K562 (cell line): Measurements from ENCODE around the gene PI4KA. TPM values are rescaled to one million over a fixed set of nuclear protein-coding genes. Genes with fewer than 3 reads are reported as not detected.

Source experiments
- ARID2 ChIP-seq: fragments of 450-650 bp; IDR thresholded peaks from 2 replicates; pipeline ENCODE4 v1.6.1; 2017; ENCODE audit warnings: antibody characterized with exemption, mild to moderate bottlenecking
- BACH1 ChIP-seq: fragments of 200-800 bp; sonication (Bioruptor generic); IDR thresholded peaks from 2 replicates; pipeline ENCODE4 v1.6.1; 2016; ENCODE audit warnings: missing genetic modification characterization, missing compliant biosample characterization
- COPS2 ChIP-seq: fragments of 450-650 bp; conservative IDR thresholded peaks from 2 replicates; pipeline ENCODE4 v1.6.1; 2016; ENCODE audit warnings: mild to moderate bottlenecking, moderate library complexity
- HMBOX1 ChIP-seq: sonication (generic); IDR thresholded peaks from 2 replicates; pipeline ENCODE4 v1.6.1; 2016
- ILF3 ChIP-seq: fragments of 450-650 bp; IDR thresholded peaks from 2 replicates; pipeline ENCODE4 v1.6.1; 2018; ENCODE audit warnings: antibody characterized with exemption, mild to moderate bottlenecking, moderate library complexity, borderline replicate concordance
- LEF1 ChIP-seq: fragments of 450-650 bp; IDR thresholded peaks from 2 replicates; pipeline ENCODE4 v1.6.1; 2016; ENCODE audit warnings: mild to moderate bottlenecking
- NBN ChIP-seq: fragments of 450-650 bp; IDR thresholded peaks from 2 replicates; pipeline ENCODE4 v1.6.1; 2016; ENCODE audit warnings: low read depth, mild to moderate bottlenecking
- PBX2 ChIP-seq, 2 experiments: IDR thresholded peaks in 1 of 2; conservative IDR thresholded peaks in 1 of 2; 2 replicates each; pipeline ENCODE4 v1.6.1; 2016; ENCODE audit warnings: low read depth in 2 of 2, mild to moderate bottlenecking in 1 of 2, missing compliant biosample characterization in 1 of 2, missing genetic modification characterization in 1 of 2, moderate library complexity in 1 of 2
- PML ChIP-seq: IDR thresholded peaks from 2 replicates; pipeline ENCODE4 v1.6.1; 2012; ENCODE audit warnings: low read length, inconsistent platforms
- TEAD4 ChIP-seq, 2 experiments: sonication (generic) in 1 of 2; formaldehyde crosslinking in 1 of 2; IDR thresholded peaks; 2 replicates each; pipeline versions ENCODE4 v1.6.1 to v1.8.0; 2012 to 2022; ENCODE audit warnings: borderline replicate concordance in 1 of 2, inconsistent platforms in 1 of 2, low read length in 1 of 2, mild to moderate bottlenecking in 1 of 2, missing genetic modification reagents in 1 of 2
- ZNF12 ChIP-seq: sonication (generic); formaldehyde crosslinking; IDR thresholded peaks from 2 replicates; pipeline ENCODE4 v1.4.0; 2020; ENCODE audit warnings: mild to moderate bottlenecking, missing genetic modification reagents
- polyA plus RNA-seq, 8 experiments: library from polyadenylated mRNA; depleted of rRNA in 4 of 8; stranded (reverse) in 5 of 8; unstranded in 3 of 8; fragments of >200 nt; fragmentation: Nextera tagmentation in 2 of 8; fragmentation: Illumina TruSeq in 1 of 8; extraction: Ambion mirVana in 2 of 8; extraction: Trizol in 1 of 8; gene quantifications; 2 replicates each; pipeline versions ENCODE4 v1.2.1 to v1.2.3, GENCODE V29; 2011 to 2014; ENCODE audit warnings: inconsistent platforms in 1 of 8, missing spikeins in 1 of 8
- total RNA-seq, 7 experiments: library from RNA; depleted of rRNA in 6 of 7; stranded (reverse); fragments of >200 nt in 6 of 7; fragmentation: Illumina TruSeq in 2 of 7; extraction: Trizol in 2 of 7; gene quantifications; 2 replicates each; pipeline versions ENCODE4 v1.2.1 to v1.2.3, GENCODE V29; 2011 to 2021; ENCODE audit warnings: low replicate concordance in 1 of 7
- TF ChIP-seq, protein P1 (sequence below): sonication (generic); formaldehyde crosslinking; IDR thresholded peaks from 2 replicates; pipeline ENCODE4 v1.8.0; 2022; ENCODE audit warnings: missing genetic modification reagents, mild to moderate bottlenecking, borderline replicate concordance
- TF ChIP-seq, protein P2 (sequence below): sonication (generic); formaldehyde crosslinking; IDR thresholded peaks from 2 replicates; pipeline ENCODE4 v1.8.0; 2022; ENCODE audit warnings: mild to moderate bottlenecking, missing genetic modification reagents, borderline replicate concordance
- TF ChIP-seq, protein P3 (sequence below), 2 experiments: IDR thresholded peaks; 2 replicates each; pipeline ENCODE4 v1.6.1; 2012; ENCODE audit warnings: improper control_type of control experiment in 2 of 2, low read depth in 2 of 2, low read length in 2 of 2, borderline replicate concordance in 1 of 2

PI4KA gene
- total and polyA plus RNA-seq, 9 of the 15 experiments (the other 6 are each of a cell fraction or from before 2014, with no cell fraction given) = 7.3 to 187 (median 84.7) TPM

GRCh38 chr22:20840646-20841371, 17.8 kb downstream of the PI4KA start (continued):
- TF ChIP-seq TEAD4 (IDR thresholded peaks at IDR 0.05; ENCODE audit: low read length) = peak; percentile 45
- TF ChIP-seq TEAD4 (CRISPR knock-in tag; IDR thresholded peaks at IDR 0.05; ENCODE audit: borderline replicate concordance) = peak; percentile 86; the same call in 1 of the 2 replicates
- TF ChIP-seq PBX2 (CRISPR knock-in tag; IDR thresholded peaks at IDR 0.05; ENCODE audit: low read depth) = no peak
- TF ChIP-seq PBX2 (tag; conservative IDR thresholded peaks at IDR 0.05; ENCODE audit: low read depth) = no peak
- TF ChIP-seq HMBOX1 = peak; percentile 43
- TF ChIP-seq ARID2 = no peak
- TF ChIP-seq, protein P1, sequence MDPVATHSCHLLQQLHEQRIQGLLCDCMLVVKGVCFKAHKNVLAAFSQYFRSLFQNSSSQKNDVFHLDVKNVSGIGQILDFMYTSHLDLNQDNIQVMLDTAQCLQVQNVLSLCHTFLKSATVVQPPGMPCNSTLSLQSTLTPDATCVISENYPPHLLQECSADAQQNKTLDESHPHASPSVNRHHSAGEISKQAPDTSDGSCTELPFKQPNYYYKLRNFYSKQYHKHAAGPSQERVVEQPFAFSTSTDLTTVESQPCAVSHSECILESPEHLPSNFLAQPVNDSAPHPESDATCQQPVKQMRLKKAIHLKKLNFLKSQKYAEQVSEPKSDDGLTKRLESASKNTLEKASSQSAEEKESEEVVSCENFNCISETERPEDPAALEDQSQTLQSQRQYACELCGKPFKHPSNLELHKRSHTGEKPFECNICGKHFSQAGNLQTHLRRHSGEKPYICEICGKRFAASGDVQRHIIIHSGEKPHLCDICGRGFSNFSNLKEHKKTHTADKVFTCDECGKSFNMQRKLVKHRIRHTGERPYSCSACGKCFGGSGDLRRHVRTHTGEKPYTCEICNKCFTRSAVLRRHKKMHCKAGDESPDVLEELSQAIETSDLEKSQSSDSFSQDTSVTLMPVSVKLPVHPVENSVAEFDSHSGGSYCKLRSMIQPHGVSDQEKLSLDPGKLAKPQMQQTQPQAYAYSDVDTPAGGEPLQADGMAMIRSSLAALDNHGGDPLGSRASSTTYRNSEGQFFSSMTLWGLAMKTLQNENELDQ (CRISPR knock-in tag) = no peak
- no peak for TF ChIP-seq ILF3
- TF ChIP-seq NBN = no peak
- TF ChIP-seq, protein P2, sequence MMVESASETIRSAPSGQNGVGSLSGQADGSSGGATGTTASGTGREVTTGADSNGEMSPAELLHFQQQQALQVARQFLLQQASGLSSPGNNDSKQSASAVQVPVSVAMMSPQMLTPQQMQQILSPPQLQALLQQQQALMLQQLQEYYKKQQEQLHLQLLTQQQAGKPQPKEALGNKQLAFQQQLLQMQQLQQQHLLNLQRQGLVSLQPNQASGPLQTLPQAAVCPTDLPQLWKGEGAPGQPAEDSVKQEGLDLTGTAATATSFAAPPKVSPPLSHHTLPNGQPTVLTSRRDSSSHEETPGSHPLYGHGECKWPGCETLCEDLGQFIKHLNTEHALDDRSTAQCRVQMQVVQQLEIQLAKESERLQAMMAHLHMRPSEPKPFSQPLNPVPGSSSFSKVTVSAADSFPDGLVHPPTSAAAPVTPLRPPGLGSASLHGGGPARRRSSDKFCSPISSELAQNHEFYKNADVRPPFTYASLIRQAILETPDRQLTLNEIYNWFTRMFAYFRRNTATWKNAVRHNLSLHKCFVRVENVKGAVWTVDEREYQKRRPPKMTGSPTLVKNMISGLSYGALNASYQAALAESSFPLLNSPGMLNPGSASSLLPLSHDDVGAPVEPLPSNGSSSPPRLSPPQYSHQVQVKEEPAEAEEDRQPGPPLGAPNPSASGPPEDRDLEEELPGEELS (CRISPR knock-in tag) = no peak
- TF ChIP-seq ZNF12 = 0 out of 2 replicates have a peak, but pooled peaks have one; percentile 9
- TF ChIP-seq LEF1 = no peak
- TF ChIP-seq, protein P3, sequence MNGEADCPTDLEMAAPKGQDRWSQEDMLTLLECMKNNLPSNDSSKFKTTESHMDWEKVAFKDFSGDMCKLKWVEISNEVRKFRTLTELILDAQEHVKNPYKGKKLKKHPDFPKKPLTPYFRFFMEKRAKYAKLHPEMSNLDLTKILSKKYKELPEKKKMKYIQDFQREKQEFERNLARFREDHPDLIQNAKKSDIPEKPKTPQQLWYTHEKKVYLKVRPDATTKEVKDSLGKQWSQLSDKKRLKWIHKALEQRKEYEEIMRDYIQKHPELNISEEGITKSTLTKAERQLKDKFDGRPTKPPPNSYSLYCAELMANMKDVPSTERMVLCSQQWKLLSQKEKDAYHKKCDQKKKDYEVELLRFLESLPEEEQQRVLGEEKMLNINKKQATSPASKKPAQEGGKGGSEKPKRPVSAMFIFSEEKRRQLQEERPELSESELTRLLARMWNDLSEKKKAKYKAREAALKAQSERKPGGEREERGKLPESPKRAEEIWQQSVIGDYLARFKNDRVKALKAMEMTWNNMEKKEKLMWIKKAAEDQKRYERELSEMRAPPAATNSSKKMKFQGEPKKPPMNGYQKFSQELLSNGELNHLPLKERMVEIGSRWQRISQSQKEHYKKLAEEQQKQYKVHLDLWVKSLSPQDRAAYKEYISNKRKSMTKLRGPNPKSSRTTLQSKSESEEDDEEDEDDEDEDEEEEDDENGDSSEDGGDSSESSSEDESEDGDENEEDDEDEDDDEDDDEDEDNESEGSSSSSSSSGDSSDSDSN (IDR thresholded peaks at IDR 0.05; ENCODE audit: borderline replicate concordance in 1 of 2, low read depth in 2 of 2, low read length in 2 of 2) = no peak
- TF ChIP-seq PML = no peak
- no peak for TF ChIP-seq COPS2
- TF ChIP-seq BACH1 (tag) = no peak
